Panc1 (cell line): ENCODE measurements around the gene TAPBP.
A peak's percentile ranks its signal among the peaks of the same experiment; 100 is the strongest.

Experiments
- POLR2AphosphoS5 ChIP-seq: IDR thresholded peaks from 2 replicates; pipeline ENCODE4 v1.6.1; 2012; ENCODE audit warnings: mild to moderate bottlenecking, low read depth, low read length, moderate library complexity
- REST ChIP-seq, 2 experiments: IDR thresholded peaks; 2 replicates each; pipeline ENCODE4 v1.6.1; 2011 to 2012; ENCODE audit warnings: low read depth in 2 of 2, control low read depth in 1 of 2, low read length in 1 of 2, mild to moderate bottlenecking in 1 of 2, moderate library complexity in 1 of 2; ENCODE audit not compliant: insufficient read depth in 1 of 2
- SIN3A ChIP-seq: IDR thresholded peaks from 2 replicates; pipeline ENCODE4 v1.6.1; 2012; ENCODE audit warnings: low read depth, mild to moderate bottlenecking, low read length, moderate library complexity, borderline replicate concordance; ENCODE audit not compliant: insufficient read depth
- TCF7L2 ChIP-seq: IDR thresholded peaks from 2 replicates; pipeline ENCODE4 v1.6.1; 2011; ENCODE audit warnings: mild to moderate bottlenecking, low read depth, low read length, inconsistent platforms
- TF ChIP-seq, protein P1 (sequence below): fragments of 450-650 bp; IDR thresholded peaks from 2 replicates; pipeline ENCODE4 v1.5.1; 2017; ENCODE audit warnings: mild to moderate bottlenecking

DNA sequence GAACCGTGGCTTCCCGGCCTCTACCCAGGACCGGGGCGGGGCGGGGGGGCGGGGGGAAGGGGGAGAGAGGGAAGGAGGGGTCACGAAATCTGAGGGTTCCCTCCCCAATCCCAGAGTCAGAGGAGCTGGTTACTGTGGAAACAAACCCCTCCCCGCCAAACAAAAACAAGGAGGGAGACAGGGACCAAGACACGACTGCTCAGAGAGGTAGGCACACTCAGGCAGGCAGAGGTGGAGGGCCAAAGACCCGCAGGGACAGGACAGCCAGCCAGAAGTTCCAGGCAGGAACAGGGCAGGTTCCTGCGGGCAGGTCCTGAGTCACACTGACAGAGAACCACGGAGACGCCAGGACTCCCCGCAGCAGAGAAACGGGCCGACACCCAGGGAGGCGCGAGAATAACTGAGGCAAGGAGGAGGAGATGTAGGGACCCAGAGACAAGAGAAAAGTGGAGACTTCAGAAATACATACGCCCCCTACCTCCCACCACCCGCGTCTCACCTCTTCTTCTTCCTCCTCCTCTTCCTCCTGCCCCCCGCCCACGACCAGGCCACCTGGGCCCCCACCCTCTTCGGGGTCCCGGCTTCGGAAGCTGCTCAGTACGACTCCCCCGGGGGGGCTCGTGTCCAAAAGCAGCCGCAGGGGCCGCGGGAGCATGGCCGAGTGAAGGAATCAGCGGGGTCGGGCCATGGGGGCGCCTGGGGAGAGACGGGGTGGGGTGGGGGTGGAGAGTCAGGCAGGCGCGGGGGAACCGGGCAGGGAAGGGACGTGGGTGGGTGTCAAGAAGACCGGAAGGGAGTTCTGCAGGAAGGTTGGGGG is 15.7 kb downstream of the TAPBP start:
- TF ChIP-seq, protein P1, sequence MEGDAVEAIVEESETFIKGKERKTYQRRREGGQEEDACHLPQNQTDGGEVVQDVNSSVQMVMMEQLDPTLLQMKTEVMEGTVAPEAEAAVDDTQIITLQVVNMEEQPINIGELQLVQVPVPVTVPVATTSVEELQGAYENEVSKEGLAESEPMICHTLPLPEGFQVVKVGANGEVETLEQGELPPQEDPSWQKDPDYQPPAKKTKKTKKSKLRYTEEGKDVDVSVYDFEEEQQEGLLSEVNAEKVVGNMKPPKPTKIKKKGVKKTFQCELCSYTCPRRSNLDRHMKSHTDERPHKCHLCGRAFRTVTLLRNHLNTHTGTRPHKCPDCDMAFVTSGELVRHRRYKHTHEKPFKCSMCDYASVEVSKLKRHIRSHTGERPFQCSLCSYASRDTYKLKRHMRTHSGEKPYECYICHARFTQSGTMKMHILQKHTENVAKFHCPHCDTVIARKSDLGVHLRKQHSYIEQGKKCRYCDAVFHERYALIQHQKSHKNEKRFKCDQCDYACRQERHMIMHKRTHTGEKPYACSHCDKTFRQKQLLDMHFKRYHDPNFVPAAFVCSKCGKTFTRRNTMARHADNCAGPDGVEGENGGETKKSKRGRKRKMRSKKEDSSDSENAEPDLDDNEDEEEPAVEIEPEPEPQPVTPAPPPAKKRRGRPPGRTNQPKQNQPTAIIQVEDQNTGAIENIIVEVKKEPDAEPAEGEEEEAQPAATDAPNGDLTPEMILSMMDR: no peak
- TF ChIP-seq TCF7L2 (no peak), REST (IDR thresholded peaks at IDR 0.05; ENCODE audit: insufficient read depth in 1 of 2, low read depth in 2 of 2, low read length in 1 of 2) (no peak), POLR2AphosphoS5 (peak; percentile 24; the same call in 1 of the 2 replicates), SIN3A (peak; percentile 96)
